GM06990 (cell line): Measurements from ENCODE around the gene CYREN.
"Not testable (repeated sequence)": the region's sequence is repeated elsewhere in the genome, so short reads cannot be mapped to it uniquely, and the experiment has no call there.

ENCODE experiments used
- DNase-seq: peaks from one replicate; pipeline ENCODE4 v3.0.0-alpha.2; 2011; ENCODE audit not compliant: insufficient read length; ENCODE audit errors: extremely low read depth
- H3K27me3 ChIP-seq: replicated peaks from 2 replicates; pipeline ENCODE4 v1.6.0; 2011; ENCODE audit warnings: low read length; ENCODE audit not compliant: control insufficient read depth, insufficient read depth
- H3K36me3 ChIP-seq: 2 replicates; pipeline ENCODE4 v1.5.1; 2011; ENCODE audit warnings: low read length; ENCODE audit not compliant: control insufficient read depth, insufficient read depth
- H3K4me3 ChIP-seq: replicated peaks from 2 replicates; pipeline ENCODE4 v1.5.1; 2011; ENCODE audit warnings: low read depth, mild to moderate bottlenecking, control low read depth, low read length
- CTCF ChIP-seq: IDR thresholded peaks from 2 replicates; pipeline ENCODE4 v1.5.1; 2011; ENCODE audit warnings: low read length, control low read depth, mild to moderate bottlenecking, inconsistent platforms; ENCODE audit not compliant: insufficient read depth, poor library complexity, severe bottlenecking

Gene CYREN

GRCh38 chr7:135147899-135148721, 22.4 kb downstream of the CYREN start, which contains the start of gene TMEM140:
Gene TMEM140, plus strand, starts transcription at chr7:135148072. Its CDS starts 16,370 bp downstream, at chr7:135164442.
- Histone ChIP-seq H3K36me3 (no peaks in the 10 kb centered on the region), H3K4me3 (peak within 1 kb of the TSS; percentile 67), H3K27me3 (no peaks in the 10 kb centered on the region)
- DNase-seq = peak; percentile 68
- TF ChIP-seq CTCF = no peak

DNA sequence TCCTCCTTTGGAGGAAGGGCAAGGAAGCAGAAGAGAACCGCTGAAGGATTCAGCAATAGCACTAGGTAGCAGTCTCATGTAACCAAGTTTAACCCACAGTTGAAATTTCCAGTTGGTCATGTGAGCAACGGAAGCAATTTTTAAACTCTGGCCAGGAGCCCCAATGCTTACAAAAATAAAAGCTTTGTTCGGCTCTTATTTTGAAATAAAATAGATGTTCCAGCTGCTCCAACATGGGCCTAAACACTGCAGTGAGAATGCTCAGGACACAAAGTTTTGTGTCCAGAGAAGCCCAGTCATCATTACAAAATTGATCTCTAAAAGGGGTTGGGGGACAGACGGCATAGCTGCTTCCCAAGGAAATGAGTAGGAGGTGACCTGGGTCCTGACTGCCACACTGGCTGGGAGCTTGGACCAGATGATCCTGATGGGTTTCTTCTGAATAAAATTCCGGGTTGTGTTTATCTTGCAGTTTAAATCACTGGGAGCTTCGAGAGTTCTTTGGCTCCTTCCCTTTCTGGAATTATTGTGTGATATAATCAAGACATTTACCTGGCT, 23.1 kb downstream of the CYREN start:
- DNase-seq = no peak
- no peak for TF ChIP-seq CTCF
- H3K36me3 ChIP-seq = no peaks in the 10 kb centered on the region
- no peaks in the 10 kb centered on the region for H3K27me3 ChIP-seq
- H3K4me3 ChIP-seq = peak overlapping the region; percentile 67

- DNase-seq = no peak
- no peak for TF ChIP-seq CTCF
- Histone ChIP-seq H3K4me3 (no peak overlapping the region), H3K36me3 (no peaks in the 10 kb centered on the region), H3K27me3 (no peaks in the 10 kb centered on the region)
Observed at GRCh38 chr7:135143885-135144668, 26.4 kb downstream of the CYREN start.

GRCh38 chr7:135129579-135129978, 40.9 kb downstream of the CYREN start:
- DNase-seq = no peak
- H3K36me3 ChIP-seq = no peaks in the 10 kb centered on the region
- no peaks in the 10 kb centered on the region for H3K27me3 ChIP-seq
- H3K4me3 ChIP-seq = no peak overlapping the region
- TF ChIP-seq CTCF = no peak

DNA sequence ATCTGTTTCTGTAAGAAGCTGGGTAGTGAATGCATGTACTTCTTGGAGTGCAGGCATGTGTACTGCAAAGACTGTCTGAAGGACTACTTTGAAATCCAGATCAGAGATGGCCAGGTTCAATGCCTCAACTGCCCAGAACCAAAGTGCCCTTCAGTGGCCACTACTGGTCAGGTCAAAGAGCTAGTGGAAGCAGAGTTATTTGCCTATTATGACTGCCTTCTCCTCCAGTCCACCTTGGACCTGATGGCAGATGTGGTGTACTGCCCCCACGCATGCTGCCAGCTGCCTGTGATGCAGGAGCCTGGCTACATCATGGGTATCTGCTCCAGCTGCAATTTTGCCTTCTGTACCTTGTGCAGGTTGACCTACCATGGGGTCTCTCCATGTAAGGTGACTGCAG, 41.6 kb downstream of the CYREN start:
- TF ChIP-seq CTCF = no peak
- no peak for DNase-seq
- H3K4me3 ChIP-seq = no peak overlapping the region
- no peaks in the 10 kb centered on the region for H3K27me3 ChIP-seq
- no peaks in the 10 kb centered on the region for H3K36me3 ChIP-seq

- DNase-seq, H3K36me3 ChIP-seq, H3K27me3 ChIP-seq, H3K4me3 ChIP-seq: not testable (repeated sequence)
Observed at GRCh38 chr7:135124631-135125030, 45.9 kb downstream of the CYREN start.
